GM19328 (cell line): ENCODE results near the gene LIMD2.
"Not testable (repeated sequence)": the region's sequence is repeated elsewhere in the genome, so short reads cannot be mapped to it uniquely, and the experiment has no call there.

ENCODE experiments used
- ATAC-seq: cut with Tn5 transposase; IDR thresholded peaks from one replicate; pipeline ENCODE4 v1.9.1; 2021; ENCODE audit warnings: mild to moderate bottlenecking, moderate library complexity; ENCODE audit not compliant: unreplicated experiment

Gene LIMD2

GRCh38 chr17:63699638-63700527 is at the start of gene LIMD2:
TSS of gene LIMD2 (minus strand) at chr17:63700125. CDS start at chr17:63699298, 827 bp downstream.
- ATAC-seq = no peak

GRCh38 chr17:63741408-63742173 is 41.7 kb upstream of the LIMD2 start, which contains the start of gene STRADA:
TSS of gene STRADA (minus strand) at chr17:63741799. CDS start at chr17:63728369, 13,430 bp downstream.
- peak; percentile 84 for ATAC-seq

DNA sequence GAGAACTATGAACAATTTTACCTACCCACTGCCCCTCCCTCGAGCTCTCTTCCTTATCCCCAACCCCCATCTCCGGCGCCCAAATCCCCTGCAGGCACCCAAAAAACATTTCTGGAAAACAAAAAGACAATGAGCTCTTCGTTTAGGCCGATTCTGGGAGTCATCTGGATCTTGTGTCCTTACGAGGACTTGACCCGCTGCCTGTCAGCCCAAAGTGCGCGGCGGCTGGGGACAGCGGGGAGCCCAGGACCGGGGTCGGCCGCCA is 41.1 kb upstream of the LIMD2 start:
- peak; percentile 8 for ATAC-seq

DNA sequence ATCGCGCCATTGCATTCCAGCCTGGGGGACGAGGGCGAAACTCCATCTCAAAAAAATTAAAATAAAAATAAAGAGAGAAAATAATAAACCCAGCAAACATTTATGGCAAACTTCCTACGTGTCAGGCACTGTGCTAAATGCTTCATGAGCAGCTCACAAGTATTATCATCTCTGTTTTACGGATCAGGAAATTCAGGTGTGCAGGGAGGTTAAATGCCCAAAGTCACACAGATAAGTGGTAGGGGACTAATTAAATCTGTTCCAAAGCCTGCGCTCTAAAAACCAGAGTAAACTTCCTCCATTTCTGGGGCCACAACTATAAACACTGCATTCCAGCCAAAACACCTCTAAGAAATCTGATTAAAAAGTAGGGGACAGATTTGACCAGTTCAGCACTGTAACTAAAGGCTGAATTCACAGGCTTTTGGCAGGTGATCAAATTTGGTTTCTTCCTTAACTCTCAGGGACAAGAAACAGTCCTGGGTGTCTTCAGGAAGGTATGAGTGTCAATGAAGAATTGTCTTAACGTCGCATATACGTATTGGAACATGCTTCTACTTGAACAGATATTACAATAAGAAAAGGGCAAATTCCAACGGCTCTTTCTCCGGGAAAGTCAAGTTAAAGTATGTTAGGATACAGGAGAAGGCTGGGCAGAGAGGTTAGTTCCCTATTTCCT is 40.7 kb upstream of the LIMD2 start:
- no peak for ATAC-seq

GRCh38 chr17:63735691-63736090 is 35.8 kb upstream of the LIMD2 start:
- no peak for ATAC-seq

- ATAC-seq = no peak
These were observed 22.5 kb upstream of the LIMD2 start for GRCh38 chr17:63722403-63722802.

- ATAC-seq = not testable (repeated sequence)
These were observed 20.3 kb upstream of the LIMD2 start for GRCh38 chr17:63720194-63720593.

DNA sequence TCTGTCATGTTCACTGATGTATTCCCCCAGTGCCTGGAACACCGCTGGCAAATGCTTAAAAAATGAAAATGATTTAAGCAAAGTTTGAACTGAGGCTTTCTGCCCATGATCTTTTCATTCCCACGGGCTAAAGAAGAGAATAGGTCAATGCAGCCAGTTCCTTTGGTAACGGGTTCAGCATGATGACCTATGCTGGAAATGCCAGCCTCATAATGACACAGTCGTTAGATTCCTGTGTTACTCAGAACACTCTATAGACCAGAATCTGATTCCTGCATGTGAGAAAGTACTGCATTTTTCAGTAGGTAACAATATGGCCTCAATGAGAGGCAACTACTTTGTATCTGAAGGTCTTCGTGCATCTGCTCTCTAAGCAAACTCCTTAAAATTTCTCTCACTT is 19.1 kb upstream of the LIMD2 start:
- ATAC-seq = no peak

- ATAC-seq = no peak
These were observed 16.5 kb upstream of the LIMD2 start for GRCh38 chr17:63716426-63716825.

GRCh38 chr17:63714550-63715277 is 14.8 kb upstream of the LIMD2 start:
- ATAC-seq = no peak

- ATAC-seq = no peak
These were observed 9.2 kb upstream of the LIMD2 start for GRCh38 chr17:63709110-63709509.

DNA sequence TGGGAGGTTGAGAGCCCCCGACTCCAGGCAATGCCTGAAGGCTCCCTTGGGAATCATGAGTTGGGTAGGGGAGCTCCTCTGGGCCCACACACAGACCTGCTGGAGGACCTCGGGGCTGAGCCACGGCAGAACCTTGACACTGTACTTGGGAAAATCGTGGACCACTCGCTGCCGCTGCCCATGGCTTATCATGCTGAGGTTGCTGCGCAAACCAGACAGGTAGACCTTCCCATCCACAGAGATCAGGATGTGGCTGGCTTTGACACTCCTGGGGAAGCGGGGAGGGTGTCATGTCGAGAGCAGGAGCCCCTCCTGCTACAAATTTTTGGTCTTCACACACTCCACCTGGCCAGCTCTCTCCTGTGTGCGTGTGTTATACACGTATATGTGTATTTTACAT is 7.2 kb upstream of the LIMD2 start:
- ATAC-seq = no peak

DNA sequence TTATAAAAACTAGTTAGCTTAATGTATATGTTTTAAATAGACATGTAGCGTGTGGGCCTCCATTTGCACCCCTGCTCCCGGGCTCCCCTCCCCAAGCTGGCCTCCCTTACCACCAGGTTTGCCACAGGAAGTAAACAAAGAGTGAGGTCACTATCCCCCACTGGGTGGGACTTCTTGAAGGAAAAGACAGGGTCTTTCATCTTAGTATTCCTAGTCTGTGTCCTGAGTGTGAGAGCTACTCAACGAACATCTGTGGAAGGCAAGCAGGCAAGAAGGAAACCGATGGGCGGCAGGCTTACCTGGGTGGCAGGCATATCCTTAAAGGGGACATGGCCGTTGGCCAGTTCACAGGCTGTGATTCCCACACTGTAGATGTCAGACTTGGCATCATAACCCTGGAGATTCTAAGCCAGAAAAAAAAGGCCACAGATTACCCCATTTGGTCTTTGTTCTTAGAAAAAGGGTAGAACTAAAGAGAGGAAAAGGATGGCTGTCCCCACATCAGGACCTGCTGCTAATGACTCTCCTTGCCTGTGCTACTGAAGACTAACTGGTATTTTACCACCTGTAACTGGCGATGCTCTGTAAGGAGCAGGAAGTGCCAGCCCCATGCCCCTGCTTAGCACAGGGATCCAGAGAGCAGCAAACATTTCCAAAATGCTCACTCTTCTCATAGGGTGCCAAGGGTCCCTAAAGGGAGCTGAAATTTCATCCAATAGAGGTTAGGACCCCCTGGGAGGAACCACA is 6.6 kb upstream of the LIMD2 start:
- no peak for ATAC-seq

GRCh38 chr17:63705657-63706056 is 5.7 kb upstream of the LIMD2 start:
- ATAC-seq = no peak

- ATAC-seq = no peak
These were observed 4.9 kb upstream of the LIMD2 start for GRCh38 chr17:63704836-63705235.

DNA sequence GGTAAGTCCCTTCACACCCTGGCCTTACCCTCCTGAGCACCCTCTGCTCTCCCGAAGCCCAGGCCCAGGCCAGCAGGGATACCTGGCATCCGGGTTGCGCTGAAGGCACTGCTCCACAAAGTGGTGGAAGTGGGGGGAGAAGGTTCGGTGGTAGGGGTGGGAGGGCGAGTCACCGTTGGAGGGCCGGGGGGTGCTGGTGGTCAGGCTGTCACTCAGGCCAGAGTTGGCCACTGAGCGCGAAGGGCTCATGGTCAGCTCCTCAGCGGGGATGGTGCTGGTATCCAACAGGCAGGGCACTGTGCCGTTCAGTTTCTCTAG is 4.3 kb upstream of the LIMD2 start:
- no peak for ATAC-seq

DNA sequence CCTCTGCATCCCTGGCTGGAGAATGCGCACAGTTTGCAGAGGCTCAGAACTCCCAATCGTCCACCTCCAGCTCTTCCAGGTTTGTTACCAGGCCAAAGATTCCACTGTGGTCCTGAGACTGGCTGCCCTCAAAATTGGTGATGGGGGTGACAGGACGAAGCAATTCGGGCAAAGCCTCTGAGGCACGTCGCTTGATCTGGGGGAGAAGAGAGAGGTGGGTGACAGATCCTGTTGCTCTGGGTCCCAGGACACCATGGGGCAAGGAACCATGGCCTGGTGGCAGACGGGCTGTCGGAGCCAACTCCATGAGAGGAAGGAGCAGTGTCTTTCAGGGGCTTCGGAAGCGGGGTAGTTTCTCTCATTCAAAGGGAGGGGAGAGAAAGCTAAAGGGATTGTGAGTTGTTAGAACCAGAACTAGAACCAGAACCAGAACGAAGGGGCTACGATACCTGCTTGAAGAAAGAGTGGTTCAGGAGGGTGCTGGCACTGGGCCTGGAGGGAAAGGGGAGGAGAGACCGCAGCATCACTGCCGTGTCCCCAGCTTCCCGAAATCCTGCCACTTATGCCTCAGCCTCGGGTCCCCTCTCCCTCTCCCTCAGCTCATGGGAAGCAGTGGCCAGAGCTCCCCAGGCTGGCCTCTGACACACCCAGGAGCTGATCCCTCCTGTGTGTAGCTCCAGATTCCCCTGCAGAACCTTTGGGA is 3.8 kb upstream of the LIMD2 start:
- no peak for ATAC-seq

- no peak for ATAC-seq
These were observed 3.1 kb upstream of the LIMD2 start for GRCh38 chr17:63703029-63703428.

GRCh38 chr17:63702721-63703015 is 2.7 kb upstream of the LIMD2 start:
- no peak for ATAC-seq
